PFSK-1 (cell line): Measurements from ENCODE around the gene GSS.

Experiments
- FOXP2 ChIP-seq: optimal IDR thresholded peaks from 2 replicates; pipeline ENCODE3; 2011; ENCODE audit warnings: borderline replicate concordance, control low read depth, inconsistent platforms; ENCODE audit not compliant: insufficient read depth; ENCODE audit errors: extremely low read length, extremely low read depth
- POLR2AphosphoS5 ChIP-seq: IDR thresholded peaks from 2 replicates; pipeline ENCODE4 v1.6.1; 2012; ENCODE audit warnings: low read depth, mild to moderate bottlenecking, control low read depth, low read length, moderate library complexity
- SIN3A ChIP-seq: IDR thresholded peaks from 2 replicates; pipeline ENCODE4 v1.6.1; 2012; ENCODE audit warnings: mild to moderate bottlenecking, low read length, moderate library complexity, borderline replicate concordance; ENCODE audit not compliant: insufficient read depth
- TAF1 ChIP-seq: IDR thresholded peaks from 2 replicates; pipeline ENCODE4 v1.6.1; 2012; ENCODE audit warnings: low read length, control low read depth, borderline replicate concordance; ENCODE audit not compliant: insufficient read depth
- TF ChIP-seq, protein P1 (sequence below), 2 experiments: IDR thresholded peaks; 2 replicates each; pipeline versions ENCODE4 v1.6.1 to v1.8.0; 2011 to 2012; ENCODE audit warnings: low read depth in 2 of 2, low read length in 2 of 2, control low read depth in 1 of 2, inconsistent platforms in 1 of 2, mild to moderate bottlenecking in 1 of 2, moderate library complexity in 1 of 2; ENCODE audit not compliant: insufficient read depth in 1 of 2

The GSS gene

DNA sequence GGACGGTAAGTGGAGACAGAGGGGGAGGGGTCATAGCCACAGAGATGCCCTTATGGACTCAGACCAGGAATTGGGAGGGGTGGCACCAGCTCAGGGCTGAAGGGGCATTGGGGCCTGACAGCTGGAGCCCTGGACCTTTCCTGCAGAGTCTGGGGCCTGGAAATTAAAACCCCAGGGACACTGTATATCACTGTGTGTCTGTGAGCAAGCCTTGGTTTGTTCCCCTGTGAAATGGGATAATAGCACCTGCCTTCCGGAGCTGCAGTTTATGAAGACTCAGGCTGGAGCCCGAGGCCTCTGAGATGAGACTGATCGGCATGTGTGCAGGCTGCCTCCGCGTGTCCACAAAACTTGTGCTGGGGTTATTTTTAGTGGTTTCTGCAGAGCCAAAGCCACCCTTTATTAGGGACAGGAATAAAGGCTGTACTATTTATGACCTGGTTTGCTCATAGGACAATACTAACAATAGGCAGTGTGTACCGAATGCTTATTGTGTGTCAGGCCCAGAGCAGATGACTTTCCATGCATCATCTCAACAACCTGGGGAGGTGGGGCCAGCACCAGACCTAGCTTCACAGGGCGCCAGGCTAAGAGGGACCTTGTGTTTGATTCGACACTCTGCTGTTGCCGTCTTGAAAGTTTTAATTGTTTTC lies 22.6 kb upstream of the GSS start:
- TF ChIP-seq POLR2AphosphoS5 (no peak), SIN3A (no peak), FOXP2 (no peak), TAF1 (no peak)
- TF ChIP-seq, protein P1, sequence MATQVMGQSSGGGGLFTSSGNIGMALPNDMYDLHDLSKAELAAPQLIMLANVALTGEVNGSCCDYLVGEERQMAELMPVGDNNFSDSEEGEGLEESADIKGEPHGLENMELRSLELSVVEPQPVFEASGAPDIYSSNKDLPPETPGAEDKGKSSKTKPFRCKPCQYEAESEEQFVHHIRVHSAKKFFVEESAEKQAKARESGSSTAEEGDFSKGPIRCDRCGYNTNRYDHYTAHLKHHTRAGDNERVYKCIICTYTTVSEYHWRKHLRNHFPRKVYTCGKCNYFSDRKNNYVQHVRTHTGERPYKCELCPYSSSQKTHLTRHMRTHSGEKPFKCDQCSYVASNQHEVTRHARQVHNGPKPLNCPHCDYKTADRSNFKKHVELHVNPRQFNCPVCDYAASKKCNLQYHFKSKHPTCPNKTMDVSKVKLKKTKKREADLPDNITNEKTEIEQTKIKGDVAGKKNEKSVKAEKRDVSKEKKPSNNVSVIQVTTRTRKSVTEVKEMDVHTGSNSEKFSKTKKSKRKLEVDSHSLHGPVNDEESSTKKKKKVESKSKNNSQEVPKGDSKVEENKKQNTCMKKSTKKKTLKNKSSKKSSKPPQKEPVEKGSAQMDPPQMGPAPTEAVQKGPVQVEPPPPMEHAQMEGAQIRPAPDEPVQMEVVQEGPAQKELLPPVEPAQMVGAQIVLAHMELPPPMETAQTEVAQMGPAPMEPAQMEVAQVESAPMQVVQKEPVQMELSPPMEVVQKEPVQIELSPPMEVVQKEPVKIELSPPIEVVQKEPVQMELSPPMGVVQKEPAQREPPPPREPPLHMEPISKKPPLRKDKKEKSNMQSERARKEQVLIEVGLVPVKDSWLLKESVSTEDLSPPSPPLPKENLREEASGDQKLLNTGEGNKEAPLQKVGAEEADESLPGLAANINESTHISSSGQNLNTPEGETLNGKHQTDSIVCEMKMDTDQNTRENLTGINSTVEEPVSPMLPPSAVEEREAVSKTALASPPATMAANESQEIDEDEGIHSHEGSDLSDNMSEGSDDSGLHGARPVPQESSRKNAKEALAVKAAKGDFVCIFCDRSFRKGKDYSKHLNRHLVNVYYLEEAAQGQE (IDR thresholded peaks at IDR 0.05; ENCODE audit: insufficient read depth in 1 of 2, low read depth in 2 of 2, low read length in 2 of 2) = no peak

DNA sequence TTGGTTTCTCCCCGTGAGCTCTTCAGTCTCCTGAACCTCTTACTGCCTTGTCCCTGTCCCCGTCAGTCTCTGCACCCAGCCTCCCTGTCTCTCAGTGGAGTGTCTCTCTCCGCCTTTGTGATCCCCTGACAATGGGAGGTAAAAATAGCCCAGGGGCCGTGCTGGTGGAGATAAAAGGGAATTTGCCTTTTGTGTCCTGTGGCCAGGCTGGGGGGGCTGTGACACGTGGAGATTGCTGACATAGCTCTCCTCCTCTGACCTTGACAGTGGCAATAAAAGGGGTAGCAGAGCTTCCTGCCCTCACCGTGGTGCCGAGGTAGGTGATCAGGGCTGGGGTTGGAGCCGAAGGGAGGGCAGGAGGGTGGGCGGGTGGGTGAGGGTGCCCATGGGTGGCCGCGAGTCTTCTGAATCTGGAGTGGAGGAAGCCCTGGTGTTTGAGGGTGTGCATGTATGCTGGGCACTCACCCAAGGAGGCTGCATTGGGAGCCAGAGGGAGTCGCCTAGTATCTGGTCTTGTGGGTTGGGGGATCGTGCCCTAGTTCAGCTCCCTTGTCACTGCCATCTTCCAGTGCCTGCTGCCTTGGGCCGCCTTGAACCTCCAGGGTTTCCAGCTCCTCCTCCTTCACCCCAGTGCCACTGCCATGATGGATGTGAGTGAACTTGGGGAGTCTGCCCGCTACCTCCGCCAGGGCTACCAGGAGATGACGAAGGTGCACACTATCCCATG lies 21.9 kb upstream of the GSS start:
- TF ChIP-seq TAF1 (no peak), POLR2AphosphoS5 (no peak), SIN3A (no peak), FOXP2 (no peak)
- TF ChIP-seq, protein P1 (IDR thresholded peaks at IDR 0.05; ENCODE audit: insufficient read depth in 1 of 2, low read depth in 2 of 2, low read length in 2 of 2) = no peak

DNA sequence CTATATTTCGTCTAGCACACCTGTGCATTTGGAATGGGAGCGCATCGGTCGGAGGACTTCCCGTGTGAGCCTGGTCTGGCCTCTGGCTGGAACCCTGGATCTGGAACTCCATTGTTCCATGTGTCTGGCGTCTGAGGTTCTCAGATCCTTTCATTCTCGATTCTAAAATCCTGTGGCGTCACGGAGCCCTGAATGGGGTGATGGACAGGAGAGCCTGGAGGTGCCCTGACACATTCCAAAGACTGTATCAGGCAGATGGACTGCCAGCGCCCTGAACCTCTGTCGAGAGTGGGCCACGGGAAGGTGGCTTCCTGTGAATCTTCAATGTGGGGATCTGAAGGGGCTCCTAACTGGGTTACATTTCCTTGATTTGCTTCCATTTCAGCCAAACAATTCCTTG lies 20.7 kb upstream of the GSS start:
- TF ChIP-seq TAF1 = no peak
- TF ChIP-seq, protein P1 (IDR thresholded peaks at IDR 0.05; ENCODE audit: insufficient read depth in 1 of 2, low read depth in 2 of 2, low read length in 2 of 2) = no peak
- TF ChIP-seq POLR2AphosphoS5 = no peak
- no peak for TF ChIP-seq SIN3A
- TF ChIP-seq FOXP2 = no peak

DNA sequence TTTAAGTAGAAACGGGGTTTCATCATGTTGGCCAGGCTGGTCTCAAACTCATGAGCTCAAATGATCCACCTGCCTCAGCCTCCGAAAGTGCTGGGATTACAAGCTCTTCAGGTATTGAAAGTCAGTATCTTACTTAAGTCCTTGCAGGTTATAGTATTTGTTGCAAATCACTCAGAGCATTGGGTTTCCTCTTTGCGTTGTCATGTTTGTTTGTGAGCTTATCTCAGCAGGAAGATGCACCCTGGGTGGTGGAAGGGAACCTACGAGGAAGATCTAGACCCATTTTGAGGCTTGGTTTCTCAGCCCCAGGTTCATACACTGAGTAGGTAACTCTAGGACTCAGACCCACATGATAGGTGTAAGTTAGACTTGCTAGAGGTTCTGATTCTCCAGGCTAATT lies 18.6 kb upstream of the GSS start:
- no peak for TF ChIP-seq SIN3A
- no peak for TF ChIP-seq POLR2AphosphoS5
- no peak for TF ChIP-seq TAF1
- TF ChIP-seq FOXP2 = no peak
- TF ChIP-seq, protein P1 (IDR thresholded peaks at IDR 0.05; ENCODE audit: insufficient read depth in 1 of 2, low read depth in 2 of 2, low read length in 2 of 2) = no peak
